GM21825 (cell line): ENCODE data around the gene PDPK1.

Experiments used
- ATAC-seq: cut with Tn5 transposase; IDR thresholded peaks from one replicate; pipeline ENCODE4 v1.9.1; 2021; ENCODE audit warnings: mild to moderate bottlenecking, moderate library complexity; ENCODE audit not compliant: unreplicated experiment

PDPK1 gene

DNA sequence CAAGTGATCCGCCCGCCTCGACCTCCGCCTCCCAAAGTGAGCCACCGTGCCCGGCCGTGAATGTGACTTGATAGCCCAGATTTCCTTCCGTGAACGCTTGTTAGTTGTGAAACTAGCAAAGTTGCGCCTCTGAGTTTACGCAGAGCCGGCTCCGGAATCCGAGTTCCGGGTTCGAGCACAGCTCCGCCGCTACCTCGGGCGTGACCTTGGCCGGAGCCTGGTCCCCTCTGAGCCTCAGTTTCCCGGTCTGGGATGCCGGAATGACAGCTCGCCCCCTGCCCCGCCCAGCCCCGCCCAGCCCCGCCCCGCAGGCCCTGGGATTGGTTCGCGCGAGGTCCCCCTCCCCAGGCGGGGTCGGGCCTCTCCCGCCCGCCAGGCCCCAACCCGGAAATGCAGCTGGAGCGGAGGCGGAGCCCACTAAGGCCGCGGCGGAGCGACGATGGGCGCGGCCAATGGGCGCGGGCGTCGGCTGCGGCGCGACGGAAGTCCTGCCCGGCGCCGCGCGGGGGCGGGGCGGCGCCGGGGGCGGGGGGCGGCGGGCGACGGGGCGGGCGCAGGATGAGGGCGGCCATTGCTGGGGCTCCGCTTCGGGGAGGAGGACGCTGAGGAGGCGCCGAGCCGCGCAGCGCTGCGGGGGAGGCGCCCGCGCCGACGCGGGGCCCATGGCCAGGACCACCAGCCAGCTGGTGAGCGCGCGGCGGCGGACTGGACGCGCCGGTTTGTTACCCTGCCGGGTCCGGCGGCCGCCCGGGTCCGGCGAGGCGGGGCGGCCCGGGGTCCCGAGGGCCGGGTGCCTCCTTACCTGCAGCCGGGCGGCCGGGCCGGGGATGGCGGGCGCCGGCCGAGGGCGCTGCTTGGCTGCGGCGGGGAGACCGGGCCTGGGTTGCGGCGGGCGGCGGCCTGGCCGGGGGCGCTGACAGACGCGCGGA, at the start of gene PDPK1:
Gene PDPK1, plus strand, starts transcription at position 571 of the 929 bp plus-strand sequence. Its CDS starts 92 bp downstream, at position 663.
- peak; percentile 85 for ATAC-seq

DNA sequence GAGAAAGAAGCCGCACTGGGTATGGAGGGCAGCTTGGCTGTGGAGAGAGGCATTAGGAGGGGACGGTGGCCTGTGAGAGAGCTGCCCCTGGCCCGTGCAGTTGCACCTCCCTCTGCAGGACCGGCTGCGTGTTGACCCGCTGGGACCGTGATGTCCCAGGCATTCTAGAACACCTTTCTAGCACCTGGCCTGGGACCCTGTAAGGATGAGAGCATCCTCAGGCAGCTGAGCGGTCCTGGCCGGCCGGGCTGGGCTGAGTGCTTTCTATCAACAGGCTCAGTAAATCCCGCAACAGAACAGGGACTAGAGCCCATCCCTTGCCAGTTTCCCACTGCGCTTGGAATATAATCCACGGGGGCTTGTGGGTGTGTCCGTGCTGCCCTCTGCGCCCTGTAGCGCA, 48.2 kb upstream of the PDPK1 start:
- ATAC-seq, result no peak

DNA sequence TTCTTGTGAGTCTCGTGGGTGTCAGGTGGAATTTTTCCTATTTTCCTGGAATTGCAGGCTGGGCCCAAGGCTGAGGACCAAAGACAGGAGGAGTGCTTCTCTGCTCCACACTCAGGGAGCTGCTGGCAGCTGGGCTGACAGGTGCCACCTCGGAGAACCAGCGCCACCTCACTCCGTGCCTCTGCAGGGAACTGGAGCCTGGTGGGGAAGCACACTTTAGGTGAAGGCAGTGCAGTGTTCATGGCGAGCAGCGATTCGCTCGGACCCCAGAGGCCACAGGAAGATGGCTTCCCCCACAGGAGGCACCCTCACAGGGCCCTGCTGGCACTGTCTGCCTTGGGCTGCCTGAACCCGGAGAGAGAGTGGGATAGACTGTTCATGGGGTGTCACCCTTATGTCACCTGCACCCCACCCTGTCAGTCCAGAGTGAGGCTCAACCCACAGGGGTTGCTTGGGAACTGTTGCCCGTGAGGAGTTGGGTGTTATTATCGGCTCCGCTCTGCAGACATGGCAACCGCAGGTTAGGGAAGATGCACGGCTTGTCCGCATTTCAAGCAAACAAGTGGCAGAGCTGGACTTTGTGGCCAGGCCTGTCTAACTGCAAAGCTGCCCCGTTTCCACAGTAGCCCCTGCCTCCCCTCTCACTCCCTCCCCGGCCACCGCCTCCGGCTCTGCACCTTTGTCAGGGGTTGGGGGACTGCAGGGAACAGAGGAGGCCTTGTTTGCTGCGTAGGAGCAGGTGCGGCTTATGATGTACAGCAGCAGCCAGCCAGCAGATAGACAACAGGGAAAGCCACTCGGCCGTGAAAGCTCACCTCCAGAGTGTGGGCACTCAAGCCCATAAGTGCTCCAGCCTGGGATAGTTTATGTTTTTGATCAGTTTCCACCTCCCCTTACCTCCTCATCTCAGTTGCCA, 47.4 kb upstream of the PDPK1 start:
- ATAC-seq, result no peak

DNA sequence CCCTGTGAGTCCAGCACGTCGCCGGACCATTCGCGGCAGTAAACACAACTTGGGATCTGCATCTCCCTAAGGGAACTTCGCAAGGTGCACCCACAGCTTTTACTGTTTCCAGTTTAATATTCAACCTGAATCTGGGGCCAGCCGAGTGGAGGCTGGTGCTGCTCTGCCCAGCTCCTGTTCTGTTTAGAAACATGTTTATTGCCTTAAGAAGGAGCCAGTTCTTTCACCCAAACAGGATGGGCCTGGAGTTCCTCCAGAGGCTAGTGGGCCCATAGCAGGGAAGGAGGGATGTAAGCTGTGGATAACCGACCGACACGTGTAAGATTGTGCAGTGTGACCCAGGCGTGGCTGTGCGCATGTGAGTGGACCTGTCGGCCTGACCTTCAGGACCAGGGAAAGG, 45.5 kb upstream of the PDPK1 start:
- ATAC-seq, result no peak

DNA sequence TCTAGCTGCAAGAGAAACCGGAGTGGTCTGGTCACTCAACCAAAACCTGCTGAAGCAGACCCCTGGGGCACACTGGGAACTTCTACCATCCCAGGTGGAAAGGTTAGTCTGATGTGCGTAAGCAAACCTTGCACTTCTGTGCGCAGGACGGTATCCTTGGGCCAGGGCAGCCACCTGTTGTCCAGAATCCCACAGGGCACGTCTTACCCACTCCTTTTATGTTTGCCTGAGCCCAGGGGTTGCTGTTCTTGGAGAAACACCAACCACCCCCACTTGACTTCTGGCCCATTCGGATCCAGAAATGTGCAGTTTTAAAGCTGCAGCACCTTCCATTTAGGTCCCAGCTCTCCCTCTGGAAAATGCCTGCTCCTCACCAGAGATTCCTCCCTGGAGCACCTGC, 44.2 kb upstream of the PDPK1 start:
- no peak for ATAC-seq

DNA sequence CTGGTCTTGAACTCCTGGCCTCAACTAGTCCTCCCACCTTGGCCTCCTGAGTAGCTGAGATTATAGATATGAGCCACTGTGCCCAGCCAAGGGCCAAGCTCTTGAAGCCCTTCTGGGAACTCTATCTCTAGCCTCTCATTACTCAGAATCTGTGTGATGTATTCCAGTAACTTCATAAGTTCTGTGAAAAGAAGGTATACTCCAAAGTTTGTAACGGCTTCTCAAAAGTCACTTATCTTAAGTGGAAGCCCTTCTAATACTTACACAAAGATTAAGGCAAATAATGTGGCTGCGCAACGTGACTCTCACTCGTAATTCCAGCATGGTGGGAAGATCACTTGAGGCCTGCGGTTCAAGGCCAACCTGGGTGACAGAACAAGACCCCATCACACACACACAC, 43.2 kb upstream of the PDPK1 start:
- ATAC-seq, result no peak

DNA sequence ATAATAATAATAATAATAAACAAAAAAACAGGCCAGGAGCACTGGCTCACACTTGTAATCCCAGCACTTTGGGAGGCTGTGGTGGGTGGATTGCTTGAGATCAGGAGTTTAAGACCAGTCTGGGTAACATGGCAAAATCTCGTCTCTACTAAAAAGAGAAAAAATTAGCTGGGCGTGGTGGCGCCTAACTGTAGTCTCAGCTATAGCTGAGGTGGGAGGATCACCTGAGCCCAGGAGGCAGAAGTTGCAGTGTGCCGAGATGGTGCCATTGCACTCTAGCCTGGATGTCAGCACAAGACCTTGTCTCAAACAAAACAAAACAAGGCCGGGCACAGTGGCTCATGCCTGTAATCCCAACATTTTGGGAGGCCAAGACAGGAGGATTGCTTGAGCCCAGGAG, 42.8 kb upstream of the PDPK1 start:
- no peak for ATAC-seq

DNA sequence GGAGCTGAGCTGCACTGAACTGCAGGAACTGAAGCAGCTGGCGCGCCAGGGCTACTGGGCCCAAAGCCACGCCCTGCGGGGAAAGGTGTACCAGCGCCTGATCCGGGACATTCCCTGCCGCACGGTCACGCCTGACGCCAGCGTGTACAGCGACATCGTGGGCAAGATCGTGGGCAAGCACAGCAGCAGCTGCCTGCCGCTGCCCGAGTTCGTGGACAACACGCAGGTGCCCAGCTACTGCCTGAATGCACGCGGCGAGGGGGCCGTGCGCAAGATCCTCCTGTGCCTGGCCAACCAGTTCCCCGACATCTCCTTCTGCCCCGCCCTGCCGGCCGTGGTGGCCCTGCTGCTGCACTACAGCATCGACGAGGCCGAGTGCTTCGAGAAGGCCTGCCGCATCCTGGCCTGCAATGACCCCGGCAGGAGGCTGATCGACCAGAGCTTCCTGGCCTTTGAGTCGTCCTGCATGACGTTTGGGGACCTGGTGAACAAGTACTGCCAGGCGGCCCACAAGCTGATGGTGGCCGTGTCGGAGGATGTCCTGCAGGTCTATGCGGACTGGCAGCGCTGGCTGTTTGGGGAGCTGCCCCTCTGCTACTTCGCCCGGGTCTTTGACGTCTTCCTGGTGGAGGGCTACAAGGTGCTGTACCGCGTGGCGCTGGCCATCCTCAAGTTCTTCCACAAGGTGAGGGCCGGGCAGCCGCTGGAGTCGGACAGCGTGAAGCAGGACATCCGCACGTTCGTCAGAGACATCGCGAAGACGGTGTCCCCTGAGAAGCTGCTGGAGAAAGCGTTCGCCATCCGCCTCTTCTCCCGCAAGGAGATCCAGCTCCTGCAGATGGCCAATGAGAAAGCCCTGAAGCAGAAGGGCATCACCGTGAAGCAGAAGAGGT, 41.4 kb upstream of the PDPK1 start:
- ATAC-seq, result no peak

DNA sequence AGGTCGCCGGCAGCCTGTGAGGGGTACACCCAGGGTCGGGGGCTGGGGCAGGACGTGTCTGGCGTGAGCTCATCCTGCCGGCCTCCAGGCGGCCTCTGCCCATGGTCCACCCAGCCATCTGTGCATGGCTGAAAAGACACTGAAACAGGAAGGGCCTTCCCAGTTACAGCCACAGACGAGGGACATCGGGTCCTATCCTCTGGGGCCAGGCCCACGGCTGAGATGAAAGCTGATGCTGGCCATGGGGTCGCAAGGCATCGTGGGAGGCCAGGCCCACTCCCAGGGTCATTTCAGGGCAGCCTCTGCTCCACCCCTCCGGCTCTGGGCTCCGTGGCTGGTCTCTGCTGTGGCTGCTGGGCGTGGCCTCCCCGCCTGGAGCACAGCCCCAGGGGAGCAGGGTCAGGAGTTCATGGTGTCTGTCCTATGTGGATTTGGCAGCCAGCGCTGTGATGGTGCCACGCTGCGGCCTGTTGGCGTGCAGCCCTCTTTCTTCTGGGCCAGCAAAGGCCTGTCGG, 40.6 kb upstream of the PDPK1 start:
- no peak for ATAC-seq

DNA sequence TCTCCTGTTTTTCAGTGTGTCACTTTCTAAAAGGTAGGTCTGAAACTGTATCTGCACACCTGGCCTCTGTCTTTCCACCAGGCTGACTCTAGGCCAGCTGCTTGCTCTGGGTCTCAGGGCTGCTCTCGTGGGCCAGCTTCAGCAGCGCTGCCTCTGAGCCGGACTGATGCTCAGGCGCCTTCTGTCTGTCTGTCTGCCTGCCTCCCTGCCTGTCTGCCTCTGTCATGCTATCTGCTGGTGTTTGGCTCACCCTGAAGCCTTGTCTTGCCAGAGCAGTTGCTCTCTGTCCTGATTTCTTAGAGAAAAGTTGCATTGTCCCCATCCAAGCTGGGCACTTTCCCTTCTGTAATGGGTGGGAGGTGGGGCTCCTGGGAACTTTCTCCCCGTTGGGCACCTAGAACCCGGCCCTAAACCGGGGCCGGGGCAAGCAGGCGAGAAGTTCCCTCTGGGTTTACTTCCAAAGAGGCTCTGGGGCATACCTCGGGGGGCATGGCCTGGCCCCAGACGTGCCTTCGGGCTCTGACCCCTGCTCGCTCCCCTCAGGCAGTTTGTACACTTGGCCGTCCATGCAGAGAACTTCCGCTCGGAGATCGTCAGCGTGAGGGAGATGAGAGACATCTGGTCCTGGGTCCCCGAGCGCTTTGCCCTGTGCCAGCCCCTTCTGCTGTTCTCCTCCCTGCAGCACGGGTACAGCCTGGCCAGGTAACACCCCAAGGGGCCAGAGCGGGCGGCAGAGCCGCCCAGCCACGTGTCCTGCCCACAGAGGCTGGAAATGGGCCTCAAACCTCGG, 39.9 kb upstream of the PDPK1 start:
- ATAC-seq, result no peak

DNA sequence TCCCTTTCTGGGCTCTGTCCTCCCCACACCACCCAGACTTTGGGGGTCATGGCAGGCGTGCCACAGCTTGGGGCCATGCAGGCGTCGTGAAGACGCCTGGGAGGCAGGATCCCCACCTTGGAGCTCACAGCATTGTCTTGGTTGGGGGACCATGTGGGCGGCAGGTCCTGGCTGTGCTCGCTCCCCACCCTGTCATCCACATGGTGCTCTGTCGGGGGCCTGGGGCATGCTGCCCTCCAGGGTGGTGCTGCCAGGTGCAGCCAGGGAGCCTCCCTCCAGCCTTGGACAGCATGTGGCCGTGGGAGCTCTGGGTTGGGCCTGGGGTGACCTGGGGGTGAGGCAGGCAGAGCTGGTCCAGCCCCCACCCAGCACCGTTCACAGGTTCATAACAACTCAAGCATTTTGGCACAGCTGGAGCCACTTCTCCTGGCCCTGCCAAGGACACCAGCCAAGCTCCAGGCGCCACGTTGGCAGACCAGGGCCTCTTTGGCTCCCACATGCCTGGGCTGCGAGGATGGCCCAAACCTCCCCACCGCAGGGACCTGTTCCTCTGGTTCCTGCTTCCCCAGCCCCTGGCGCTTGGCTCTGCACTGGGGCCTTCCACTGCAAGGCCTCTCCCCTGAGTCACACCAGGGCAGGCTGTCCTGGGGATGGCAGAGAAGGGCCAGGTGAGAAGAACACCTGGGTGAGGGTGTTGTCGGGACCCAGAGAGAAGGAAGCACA, 39.1 kb upstream of the PDPK1 start:
- ATAC-seq, result no peak

DNA sequence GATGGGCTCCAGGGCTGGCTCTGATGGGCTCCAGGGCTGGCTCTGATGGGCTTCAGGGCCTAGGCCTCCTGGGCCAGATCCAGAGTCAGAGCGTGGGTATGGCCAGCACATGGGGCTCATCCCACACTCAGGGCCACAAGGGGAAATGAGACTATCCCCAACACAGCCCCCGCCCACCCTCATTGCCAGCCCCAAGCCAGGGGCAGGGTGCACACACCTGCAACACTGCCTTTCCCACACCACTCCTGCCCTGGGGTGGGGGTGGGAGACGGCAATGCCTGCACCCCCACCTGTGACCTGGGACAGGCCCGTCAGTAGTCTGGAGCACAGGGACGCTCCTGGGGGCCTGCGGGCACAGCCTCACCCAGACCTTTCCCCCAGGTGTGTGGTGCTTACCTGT, 38.4 kb upstream of the PDPK1 start:
- ATAC-seq, result no peak

DNA sequence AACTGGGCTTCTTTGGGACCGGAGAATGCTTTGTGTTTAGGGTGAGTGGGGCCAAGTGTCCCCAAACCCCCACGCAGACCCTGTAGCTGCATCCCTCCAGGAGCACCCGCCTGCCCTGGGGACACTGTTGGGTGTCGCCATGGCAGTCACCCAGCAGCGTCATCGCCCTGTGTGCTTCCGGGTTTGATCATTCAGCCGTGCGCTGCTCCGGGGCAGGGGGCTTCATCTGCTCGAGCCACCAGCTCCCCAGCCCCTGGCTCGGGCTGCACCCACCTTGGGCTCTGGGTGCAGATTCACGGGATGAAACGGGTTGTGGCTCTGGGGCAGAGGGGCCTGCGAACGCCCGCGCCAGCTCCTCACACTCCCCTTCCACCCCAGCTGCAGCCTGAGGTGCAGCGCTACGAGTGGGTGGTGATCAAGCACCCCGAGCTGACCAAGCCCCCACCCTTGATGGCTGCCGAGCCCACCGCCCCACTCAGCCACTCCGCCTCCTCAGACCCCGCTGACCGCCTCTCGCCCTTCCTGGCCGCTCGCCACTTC, 37.9 kb upstream of the PDPK1 start:
- ATAC-seq, result no peak

DNA sequence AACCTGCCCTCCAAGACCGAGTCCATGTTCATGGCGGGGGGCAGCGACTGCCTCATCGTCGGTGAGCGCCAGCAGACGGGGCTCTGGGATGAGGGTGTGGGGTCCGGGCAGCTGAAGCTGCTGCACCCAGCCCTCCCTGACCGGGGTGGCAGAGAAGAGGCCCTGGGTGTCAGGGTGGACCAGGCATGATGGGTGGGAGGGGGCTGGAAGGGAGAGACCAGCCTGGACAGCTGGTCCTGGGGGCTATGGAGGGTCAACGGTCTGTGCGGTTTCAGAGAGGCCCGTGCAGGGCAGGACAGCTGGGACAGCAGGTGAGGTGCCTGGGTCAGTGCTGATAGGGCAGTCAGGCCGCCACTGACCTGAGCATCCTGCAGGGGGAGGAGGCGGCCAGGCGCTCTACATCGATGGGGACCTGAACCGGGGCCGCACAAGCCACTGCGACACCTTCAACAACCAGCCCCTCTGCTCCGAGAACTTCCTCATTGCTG, 37.3 kb upstream of the PDPK1 start:
- ATAC-seq, result no peak

DNA sequence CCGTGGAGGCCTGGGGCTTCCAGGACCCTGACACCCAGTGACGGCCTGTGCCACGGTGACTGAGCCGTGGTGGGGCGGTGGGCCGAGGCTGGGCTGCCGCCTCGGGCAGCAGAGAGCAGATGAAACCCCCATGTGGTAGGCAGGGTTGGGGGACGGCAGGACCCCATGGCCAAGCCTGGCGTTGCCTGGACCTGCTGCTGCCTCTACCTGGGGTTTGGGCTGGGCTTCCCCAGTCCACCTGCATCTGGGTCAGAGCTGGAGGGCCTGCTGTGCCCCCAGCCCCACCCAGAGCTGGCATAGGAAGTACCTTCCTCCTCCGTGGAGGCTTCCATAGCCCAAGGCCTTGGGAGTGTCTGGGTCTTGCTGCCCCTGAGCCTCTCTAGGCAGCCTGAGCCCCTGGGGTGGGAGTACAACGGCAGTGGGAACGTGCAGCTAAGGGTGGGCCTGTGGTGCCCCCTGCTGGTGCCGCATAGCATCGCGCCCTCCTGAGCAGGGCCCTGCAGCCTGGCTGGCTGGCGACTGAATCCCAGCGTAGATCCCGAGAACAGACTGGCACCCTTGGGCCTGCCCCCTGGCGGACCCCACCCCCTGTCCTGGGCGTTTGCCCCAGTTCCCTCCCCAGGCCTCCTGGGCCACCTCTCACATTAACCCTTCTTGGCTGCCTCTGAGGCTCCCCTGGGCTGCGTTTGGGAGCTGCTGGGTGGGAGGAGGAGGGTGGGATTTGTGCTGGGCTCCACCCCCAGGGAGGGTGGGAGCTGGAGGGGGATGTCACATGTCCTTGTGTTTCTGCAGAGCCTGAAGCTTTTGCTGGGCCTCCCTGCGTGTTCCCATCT, 36.7 kb upstream of the PDPK1 start:
- ATAC-seq, result peak; percentile 60

DNA sequence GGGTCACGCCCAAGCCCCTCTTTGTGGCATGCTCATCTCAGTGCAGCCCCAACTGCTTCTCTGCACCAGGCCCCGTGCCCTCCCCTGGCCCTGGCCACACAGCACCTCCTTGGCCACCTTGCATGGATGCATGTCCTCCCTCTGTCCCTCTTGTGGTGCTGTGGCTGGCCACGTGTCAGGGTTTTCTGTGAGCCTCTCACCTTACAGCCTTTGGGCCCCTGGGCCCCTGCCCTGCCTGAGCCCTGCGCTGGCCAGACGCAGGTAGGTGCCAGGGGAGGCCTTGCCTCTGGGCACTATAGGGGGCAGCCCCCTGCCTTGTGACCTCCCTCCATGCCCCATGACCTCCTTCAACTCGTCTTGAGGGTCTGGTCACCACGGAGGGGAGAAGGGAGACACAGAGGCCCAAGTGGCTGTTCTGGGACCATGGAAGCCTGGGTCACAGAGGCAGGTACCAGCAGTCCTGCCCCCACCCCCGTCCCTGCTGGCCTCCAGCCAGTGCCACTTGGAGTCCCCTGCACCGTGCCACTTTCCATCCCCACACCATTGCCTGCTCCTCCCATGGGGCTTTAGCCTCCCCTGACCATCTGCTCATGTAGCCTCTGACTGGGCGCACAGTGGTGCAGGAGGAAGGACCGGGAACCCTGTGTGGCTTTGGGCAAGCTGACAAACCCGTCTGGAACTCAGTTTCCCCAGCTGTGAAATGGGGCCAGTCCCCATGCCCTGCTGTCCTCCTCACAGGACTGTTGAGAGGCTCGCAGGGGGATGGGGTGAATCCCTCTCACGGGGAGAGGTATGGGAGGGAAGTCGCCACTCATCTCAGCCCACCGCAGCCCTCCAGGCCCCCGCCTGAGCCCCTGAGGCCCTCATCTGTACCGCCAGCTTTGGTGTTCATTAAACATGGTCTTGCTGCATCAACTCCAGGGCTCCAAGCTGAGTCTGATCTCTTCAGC, 35.6 kb upstream of the PDPK1 start:
- no peak for ATAC-seq

DNA sequence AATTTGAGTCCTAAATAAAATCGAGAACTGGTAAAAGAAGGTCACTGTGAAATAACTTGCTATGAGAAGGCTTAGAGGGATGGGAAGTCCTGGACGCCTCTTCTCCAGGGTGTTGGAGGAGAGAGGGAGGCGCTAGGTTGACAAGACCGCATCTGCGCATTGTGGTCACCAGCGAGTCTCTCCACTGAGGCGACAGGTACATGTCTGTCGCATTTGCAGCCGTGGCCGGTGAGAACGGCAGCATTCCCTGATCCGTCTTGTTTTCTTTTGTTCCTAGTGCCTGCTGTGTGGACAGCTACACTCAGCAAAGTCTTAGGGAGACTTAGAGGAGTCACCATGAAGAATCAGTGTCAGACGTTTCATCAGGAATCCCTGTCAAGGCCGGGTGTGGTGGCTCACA, 32.1 kb upstream of the PDPK1 start:
- ATAC-seq, result no peak
